Mucosa of stomach (tissue), 1 donor: Measurements from ENCODE around the gene OR1A2.
"Not testable (repeated sequence)": the region's sequence is repeated elsewhere in the genome, so short reads cannot be mapped to it uniquely, and the experiment has no call there.

Experiments
- H3K27me3 ChIP-seq: one replicate; pipeline ENCODE4 v1.7.0; 2013; ENCODE audit warnings: mild to moderate bottlenecking, low read length; ENCODE audit not compliant: control insufficient read depth, insufficient read depth
- H3K36me3 ChIP-seq: one replicate; pipeline ENCODE4 v1.7.0; 2013; ENCODE audit warnings: low read length; ENCODE audit not compliant: control insufficient read depth, insufficient read depth
- H3K4me1 ChIP-seq: one replicate; pipeline ENCODE4 v1.7.0; 2013; ENCODE audit warnings: mild to moderate bottlenecking, low read length; ENCODE audit not compliant: control insufficient read depth, insufficient read depth
- H3K4me3 ChIP-seq: one replicate; pipeline ENCODE4 v1.7.0; 2013; ENCODE audit warnings: low read length
- H3K9ac ChIP-seq: one replicate; pipeline ENCODE4 v1.7.0; 2013; ENCODE audit warnings: mild to moderate bottlenecking, low read length, moderate library complexity
- H3K9me3 ChIP-seq: one replicate; pipeline ENCODE4 v1.7.0; 2013; ENCODE audit warnings: mild to moderate bottlenecking, low read length, moderate library complexity; ENCODE audit not compliant: control insufficient read depth
- donor health status: Pancreatic carcinoma.

The OR1A2 gene, protein sequence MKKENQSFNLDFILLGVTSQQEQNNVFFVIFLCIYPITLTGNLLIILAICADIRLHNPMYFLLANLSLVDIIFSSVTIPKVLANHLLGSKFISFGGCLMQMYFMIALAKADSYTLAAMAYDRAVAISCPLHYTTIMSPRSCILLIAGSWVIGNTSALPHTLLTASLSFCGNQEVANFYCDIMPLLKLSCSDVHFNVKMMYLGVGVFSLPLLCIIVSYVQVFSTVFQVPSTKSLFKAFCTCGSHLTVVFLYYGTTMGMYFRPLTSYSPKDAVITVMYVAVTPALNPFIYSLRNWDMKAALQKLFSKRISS

GRCh38 chr17:3197219-3197618 is at the start of gene OR1A2:
TSS of gene OR1A2 (plus strand) at chr17:3197519. CDS start at chr17:3197519, 0 bp downstream.
- H3K4me1 ChIP-seq, result no peaks in the 10 kb centered on the region
- no peaks in the 10 kb centered on the region for H3K27me3 ChIP-seq
- no peaks in the 10 kb centered on the region for H3K9me3 ChIP-seq
- H3K36me3 ChIP-seq, result no peaks in the 10 kb centered on the region
- no peak within 1 kb of the TSS for H3K4me3 ChIP-seq
- H3K9ac ChIP-seq, result no peak within 1 kb of the TSS

GRCh38 chr17:3157218-3157617 is 40.1 kb upstream of the OR1A2 start:
- Histone ChIP-seq H3K4me3 (no peak overlapping the region), H3K36me3 (no peaks in the 10 kb centered on the region), H3K9me3 (no peaks in the 10 kb centered on the region), H3K27me3 (no peaks in the 10 kb centered on the region), H3K4me1 (no peaks in the 10 kb centered on the region), H3K9ac (no peak overlapping the region)

DNA sequence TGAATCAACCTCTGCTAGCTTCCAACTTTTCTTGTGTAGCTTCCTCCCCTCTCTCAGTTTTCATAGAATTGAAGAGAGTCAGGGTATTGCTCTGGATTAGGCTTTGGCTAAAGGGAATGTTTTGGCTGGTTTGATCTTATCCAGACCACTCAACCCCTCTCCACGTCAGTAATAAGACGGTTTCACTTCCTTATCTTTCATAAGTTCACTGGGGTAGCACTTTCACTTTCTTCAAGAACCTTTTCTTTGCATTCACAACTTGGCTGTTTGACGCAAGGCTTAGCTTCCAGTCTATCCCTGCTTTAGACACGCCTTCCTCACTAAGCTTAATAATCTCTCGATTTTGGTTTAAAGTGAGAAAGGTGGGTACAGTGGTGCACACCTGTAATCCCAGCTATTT is 29.7 kb upstream of the OR1A2 start:
- no peaks in the 10 kb centered on the region for H3K27me3 ChIP-seq
- H3K4me1 ChIP-seq, result no peaks in the 10 kb centered on the region
- no peak overlapping the region for H3K9ac ChIP-seq
- no peaks in the 10 kb centered on the region for H3K9me3 ChIP-seq
- no peaks in the 10 kb centered on the region for H3K36me3 ChIP-seq
- H3K4me3 ChIP-seq, result no peak overlapping the region

DNA sequence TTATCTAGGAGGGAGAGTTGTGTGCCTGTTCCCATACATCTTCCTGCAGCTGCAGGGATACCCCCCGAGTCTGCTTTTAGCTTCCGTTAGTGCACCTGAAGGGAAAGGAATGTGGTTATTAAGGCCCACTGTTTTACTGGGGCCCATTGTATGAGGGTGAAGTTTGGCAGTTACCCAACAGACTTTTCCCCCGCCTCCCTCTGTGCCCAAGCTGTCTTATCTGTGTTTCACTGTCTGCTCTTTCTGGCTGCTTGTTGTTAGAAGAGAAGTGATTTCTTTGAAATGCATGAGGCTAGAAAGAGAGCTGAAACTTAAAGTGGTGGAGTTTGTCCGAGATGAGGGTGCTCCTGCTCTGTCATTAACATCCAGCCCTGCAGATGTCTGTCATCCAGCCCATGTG is 7.4 kb upstream of the OR1A2 start:
- Histone ChIP-seq H3K27me3 (no peaks in the 10 kb centered on the region), H3K4me3 (no peak overlapping the region), H3K36me3 (no peaks in the 10 kb centered on the region), H3K9ac (no peak overlapping the region), H3K4me1 (no peaks in the 10 kb centered on the region), H3K9me3 (no peaks in the 10 kb centered on the region)

- H3K36me3 ChIP-seq, result no peaks in the 10 kb centered on the region
- no peaks in the 10 kb centered on the region for H3K4me1 ChIP-seq
- H3K9ac ChIP-seq, result no peak within 1 kb of the TSS
- H3K9me3 ChIP-seq, result no peaks in the 10 kb centered on the region
- H3K4me3 ChIP-seq, result no peak within 1 kb of the TSS
- H3K27me3 ChIP-seq, result no peaks in the 10 kb centered on the region
Measured at GRCh38 chr17:3207367-3207766, 10.0 kb downstream of the OR1A2 start, which contains the start of gene OR1A1. TSS of gene OR1A1 (plus strand) at chr17:3207667. CDS start at chr17:3215621, 7,954 bp downstream.

DNA sequence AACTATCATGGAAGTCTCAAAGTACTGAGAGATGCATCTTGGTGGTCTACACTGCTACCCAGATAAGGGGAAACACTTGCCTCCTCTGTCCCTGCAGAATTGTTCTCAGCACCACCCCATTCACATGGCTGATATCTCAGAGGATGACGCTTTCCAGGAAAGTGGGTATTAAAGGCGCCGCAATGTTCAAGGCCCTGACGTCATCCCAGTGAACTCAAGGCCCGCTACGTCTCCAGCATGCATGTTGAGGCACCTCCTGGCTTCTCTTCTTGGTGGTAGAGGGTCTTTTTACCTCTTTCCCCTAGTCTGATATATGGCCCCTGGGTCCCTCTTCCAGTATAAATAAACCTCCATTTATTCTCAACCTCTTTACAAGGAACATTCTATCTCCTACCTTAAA is 11.2 kb downstream of the OR1A2 start:
- no peak overlapping the region for H3K9ac ChIP-seq
- H3K36me3 ChIP-seq, result no peaks in the 10 kb centered on the region
- no peaks in the 10 kb centered on the region for H3K9me3 ChIP-seq
- no peaks in the 10 kb centered on the region for H3K4me1 ChIP-seq
- no peak overlapping the region for H3K4me3 ChIP-seq
- no peaks in the 10 kb centered on the region for H3K27me3 ChIP-seq

DNA sequence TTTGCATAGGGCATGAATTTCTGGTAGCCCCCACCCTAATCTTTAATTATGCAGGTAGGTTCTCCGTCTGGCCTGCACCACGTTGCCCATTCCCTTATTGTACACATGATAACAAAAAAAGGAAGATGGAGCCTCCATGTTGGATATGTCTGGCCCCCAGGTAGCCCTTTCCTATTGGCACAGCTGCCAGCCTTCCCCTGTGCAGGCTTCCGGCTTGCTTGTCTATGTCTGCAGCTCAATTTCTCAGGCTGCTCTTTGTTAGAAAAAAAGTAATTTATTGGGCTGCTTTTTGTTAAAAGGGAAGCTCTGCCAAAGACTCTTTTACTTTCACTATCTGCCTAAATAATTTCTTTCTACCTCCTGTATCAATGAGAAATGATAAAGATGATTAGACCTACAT is 15.7 kb downstream of the OR1A2 start:
- Histone ChIP-seq H3K4me1 (no peaks in the 10 kb centered on the region), H3K27me3 (peaks cover 4% of the 10 kb centered on the region), H3K9me3 (no peaks in the 10 kb centered on the region), H3K9ac (no peak overlapping the region), H3K4me3 (no peak overlapping the region), H3K36me3 (no peaks in the 10 kb centered on the region)

DNA sequence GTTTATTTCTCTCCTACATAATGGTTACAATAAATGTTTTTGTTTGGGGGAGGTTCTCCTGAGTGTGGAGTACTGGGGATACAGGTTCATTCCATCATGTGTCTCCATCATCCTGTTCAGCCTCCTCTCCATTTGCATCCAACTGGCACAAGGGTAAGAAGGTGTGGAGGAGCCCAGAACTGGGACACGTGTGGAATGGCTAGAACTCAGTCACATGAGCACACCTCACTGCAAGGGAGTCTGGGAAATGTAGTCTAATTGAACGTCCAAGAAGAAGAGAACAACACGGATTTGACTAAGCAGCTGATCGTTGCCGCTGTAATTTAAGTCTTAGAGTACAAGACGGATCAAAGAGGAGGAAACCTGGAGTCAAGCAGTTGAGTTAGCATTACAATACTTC is 16.3 kb downstream of the OR1A2 start:
- no peaks in the 10 kb centered on the region for H3K9me3 ChIP-seq
- H3K36me3 ChIP-seq, result no peaks in the 10 kb centered on the region
- peaks cover 4% of the 10 kb centered on the region for H3K27me3 ChIP-seq
- H3K4me1 ChIP-seq, result no peaks in the 10 kb centered on the region
- no peak overlapping the region for H3K4me3 ChIP-seq
- H3K9ac ChIP-seq, result no peak overlapping the region

DNA sequence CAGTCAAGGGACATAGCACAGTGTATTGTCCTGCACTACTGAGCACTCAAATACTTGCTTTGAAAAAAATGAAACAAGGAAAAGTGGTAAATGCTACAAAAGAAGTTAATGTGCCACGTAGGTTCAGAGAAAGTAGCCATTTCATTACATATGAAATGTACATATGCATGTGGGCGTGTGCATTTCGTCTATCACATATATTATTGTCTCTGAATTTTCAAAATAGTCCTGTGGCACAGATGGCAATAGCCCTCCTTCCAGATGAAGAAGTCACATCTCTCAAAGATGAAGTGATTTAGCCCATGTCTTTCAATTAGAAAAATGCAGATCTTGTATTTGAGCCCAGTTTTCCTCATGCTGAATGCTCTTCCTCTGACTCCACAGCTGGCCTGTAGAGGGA is 22.7 kb downstream of the OR1A2 start:
- not testable (repeated sequence) for H3K27me3 ChIP-seq, H3K9me3 ChIP-seq, H3K4me1 ChIP-seq, H3K4me3 ChIP-seq, H3K9ac ChIP-seq, H3K36me3 ChIP-seq

- no peak overlapping the region for H3K9ac ChIP-seq
- H3K9me3 ChIP-seq, result no peaks in the 10 kb centered on the region
- no peaks in the 10 kb centered on the region for H3K36me3 ChIP-seq
- H3K27me3 ChIP-seq, result no peaks in the 10 kb centered on the region
- H3K4me1 ChIP-seq, result no peaks in the 10 kb centered on the region
- H3K4me3 ChIP-seq, result no peak overlapping the region
Measured at GRCh38 chr17:3221850-3222249, 24.5 kb downstream of the OR1A2 start.

DNA sequence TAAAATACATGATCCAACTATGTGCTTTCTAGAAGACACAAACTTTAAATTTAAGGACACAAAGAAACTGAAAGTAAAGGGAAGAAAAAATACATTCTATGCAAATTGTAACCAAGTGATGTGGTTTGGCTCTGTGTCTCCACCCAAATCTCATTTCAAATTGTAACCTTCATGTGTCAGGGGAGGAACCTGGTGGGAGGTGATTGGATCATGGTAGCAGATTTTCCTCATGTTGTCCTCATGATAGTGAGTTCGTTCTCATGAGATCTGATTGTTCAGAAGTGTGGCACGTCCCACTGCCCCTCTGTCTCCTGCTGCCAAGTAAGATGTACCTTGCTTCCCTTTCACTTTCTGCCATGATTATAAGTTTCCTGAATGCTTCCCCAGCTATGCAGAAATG is 25.2 kb downstream of the OR1A2 start:
- H3K4me1 ChIP-seq, result no peaks in the 10 kb centered on the region
- H3K9ac ChIP-seq, result no peak overlapping the region
- no peaks in the 10 kb centered on the region for H3K27me3 ChIP-seq
- H3K9me3 ChIP-seq, result no peaks in the 10 kb centered on the region
- H3K36me3 ChIP-seq, result no peaks in the 10 kb centered on the region
- no peak overlapping the region for H3K4me3 ChIP-seq

DNA sequence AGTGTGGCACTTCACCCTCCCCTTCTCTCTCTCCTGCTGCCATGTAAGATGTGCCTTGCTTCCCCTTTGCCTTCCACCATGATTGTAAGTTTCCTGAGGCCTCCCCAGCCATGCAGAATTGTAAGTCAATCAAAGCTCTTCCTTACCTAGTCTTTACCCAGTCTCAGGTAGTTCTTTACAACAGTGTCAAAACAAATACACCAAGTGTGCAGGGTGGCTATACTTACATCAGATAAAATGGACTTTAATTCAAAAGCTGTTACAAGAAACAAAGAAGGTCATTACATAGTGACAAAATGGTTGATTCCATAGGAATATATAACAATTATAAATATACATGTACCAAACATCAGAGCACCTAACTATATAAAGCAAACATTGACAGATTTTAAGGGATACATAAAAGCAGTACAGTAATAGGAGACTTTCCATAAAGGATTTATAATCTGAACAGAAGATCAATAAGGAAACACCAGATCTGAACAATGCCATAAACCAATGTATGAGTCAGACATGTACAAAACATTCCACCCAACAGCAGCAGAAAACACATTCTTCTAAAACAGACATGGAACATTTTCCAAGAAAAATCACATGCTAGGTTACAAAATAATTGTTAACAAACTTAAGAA is 27.5 kb downstream of the OR1A2 start:
- not testable (repeated sequence) for H3K36me3 ChIP-seq, H3K27me3 ChIP-seq, H3K4me1 ChIP-seq

More for the DNA sequence above, 27.5 kb downstream of the OR1A2 start:
- H3K9ac ChIP-seq, H3K9me3 ChIP-seq, H3K4me3 ChIP-seq: not testable (repeated sequence)
